ENCODE results near the gene SGIP1.

Gene SGIP1

DNA sequence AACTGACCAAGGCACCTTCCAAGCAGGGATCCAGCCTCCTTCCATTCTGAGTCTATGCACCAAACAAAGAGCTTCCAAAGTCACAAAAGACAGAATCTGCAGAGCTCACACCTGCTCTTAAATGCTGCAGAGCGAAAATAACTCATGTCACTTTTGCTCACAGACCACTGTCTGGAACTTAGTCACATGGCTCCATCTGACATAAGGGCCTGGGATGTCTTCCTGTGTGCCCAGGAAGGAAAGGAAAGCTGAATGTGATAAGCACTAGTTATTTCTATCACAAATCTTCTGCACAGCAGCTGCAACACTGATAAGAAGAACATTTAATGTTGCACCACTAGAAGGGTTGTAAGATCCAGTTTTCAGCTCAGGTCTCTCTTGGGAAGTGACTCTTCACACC, 39.5 kb upstream of the SGIP1 start:
- Histone ChIP-seq H3K9me3 (replicated peaks; ENCODE audit: insufficient read depth, low read length) (no peaks in the 10 kb centered on the region), H3F3A (ENCODE audit: insufficient read depth, low read length) (no peaks in the 10 kb centered on the region), H2AFZ (ENCODE audit: low read length) (no peak overlapping the region), H3K79me2 (ENCODE audit: low read length) (no peaks in the 10 kb centered on the region), H3K27me3 (replicated peaks; ENCODE audit: insufficient read depth, low read length) (no peaks in the 10 kb centered on the region), H3K36me3 (replicated peaks; ENCODE audit: insufficient read depth, low read length) (no peaks in the 10 kb centered on the region), H4K20me1 (ENCODE audit: insufficient read depth, low read length) (no peaks in the 10 kb centered on the region), H3K4me3 (ENCODE audit: low read length) (no peak overlapping the region), H3K4me1 (ENCODE audit: low read length) (peaks cover 8% of the 10 kb centered on the region; the same call in 1 of the 2 replicates), H3K9me2 (replicated peaks; ENCODE audit: insufficient read depth, low read length) (no peaks in the 10 kb centered on the region), H3K27ac (ENCODE audit: low read length) (no peak overlapping the region), H3K4me2 (ENCODE audit: low read depth, low read length) (no peak overlapping the region), H3K9ac (ENCODE audit: low read length) (no peak overlapping the region)
- DNase-seq: no peak
- TF ChIP-seq, protein P1, sequence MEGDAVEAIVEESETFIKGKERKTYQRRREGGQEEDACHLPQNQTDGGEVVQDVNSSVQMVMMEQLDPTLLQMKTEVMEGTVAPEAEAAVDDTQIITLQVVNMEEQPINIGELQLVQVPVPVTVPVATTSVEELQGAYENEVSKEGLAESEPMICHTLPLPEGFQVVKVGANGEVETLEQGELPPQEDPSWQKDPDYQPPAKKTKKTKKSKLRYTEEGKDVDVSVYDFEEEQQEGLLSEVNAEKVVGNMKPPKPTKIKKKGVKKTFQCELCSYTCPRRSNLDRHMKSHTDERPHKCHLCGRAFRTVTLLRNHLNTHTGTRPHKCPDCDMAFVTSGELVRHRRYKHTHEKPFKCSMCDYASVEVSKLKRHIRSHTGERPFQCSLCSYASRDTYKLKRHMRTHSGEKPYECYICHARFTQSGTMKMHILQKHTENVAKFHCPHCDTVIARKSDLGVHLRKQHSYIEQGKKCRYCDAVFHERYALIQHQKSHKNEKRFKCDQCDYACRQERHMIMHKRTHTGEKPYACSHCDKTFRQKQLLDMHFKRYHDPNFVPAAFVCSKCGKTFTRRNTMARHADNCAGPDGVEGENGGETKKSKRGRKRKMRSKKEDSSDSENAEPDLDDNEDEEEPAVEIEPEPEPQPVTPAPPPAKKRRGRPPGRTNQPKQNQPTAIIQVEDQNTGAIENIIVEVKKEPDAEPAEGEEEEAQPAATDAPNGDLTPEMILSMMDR (IDR thresholded peaks at IDR 0.05; ENCODE audit: low read length): no peak
- no peak for TF ChIP-seq EZH2phosphoT487 (IDR thresholded peaks at IDR 0.05; ENCODE audit: low read length)
- no peak for TF ChIP-seq EZH2 (optimal IDR thresholded peaks at IDR 0.05; ENCODE audit: low read depth, low read length)

DNA sequence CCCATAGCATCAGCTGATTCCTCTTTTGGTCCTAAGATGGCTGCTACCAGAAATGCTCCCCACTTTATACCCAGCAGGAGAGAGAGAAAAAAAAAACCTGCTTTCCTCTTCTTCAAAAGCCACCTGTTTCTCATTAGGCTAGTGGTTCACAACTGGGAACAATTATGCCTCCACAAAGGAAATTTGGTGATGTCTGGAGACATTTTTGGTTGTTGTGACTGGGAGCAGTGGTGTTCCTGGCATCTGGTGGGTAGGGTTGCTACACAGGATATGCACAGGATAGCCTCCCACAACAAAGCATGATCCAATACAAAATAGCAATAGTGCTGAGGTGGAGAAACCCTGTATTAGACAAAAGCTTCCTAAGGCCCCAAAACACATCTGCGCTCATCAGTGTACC, 38.5 kb upstream of the SGIP1 start:
- peaks cover under 1% of the 10 kb centered on the region; the same call in 1 of the 2 replicates for H3K4me1 ChIP-seq (ENCODE audit: low read length)
- no peak overlapping the region for H3K4me2 ChIP-seq (ENCODE audit: low read depth, low read length)
- no peak overlapping the region for H2AFZ ChIP-seq (ENCODE audit: low read length)
- H3K36me3 ChIP-seq (replicated peaks; ENCODE audit: insufficient read depth, low read length): no peaks in the 10 kb centered on the region
- H3F3A ChIP-seq (ENCODE audit: insufficient read depth, low read length): no peaks in the 10 kb centered on the region
- no peaks in the 10 kb centered on the region for H4K20me1 ChIP-seq (ENCODE audit: insufficient read depth, low read length)
- H3K27me3 ChIP-seq (replicated peaks; ENCODE audit: insufficient read depth, low read length): no peaks in the 10 kb centered on the region
- no peak for DNase-seq
- no peaks in the 10 kb centered on the region for H3K9me3 ChIP-seq (replicated peaks; ENCODE audit: insufficient read depth, low read length)
- no peak overlapping the region for H3K9ac ChIP-seq (ENCODE audit: low read length)
- H3K27ac ChIP-seq (ENCODE audit: low read length): no peak overlapping the region
- no peak for TF ChIP-seq EZH2phosphoT487 (IDR thresholded peaks at IDR 0.05; ENCODE audit: low read length)
- TF ChIP-seq EZH2 (optimal IDR thresholded peaks at IDR 0.05; ENCODE audit: low read depth, low read length): no peak
- TF ChIP-seq, protein P1 (IDR thresholded peaks at IDR 0.05; ENCODE audit: low read length): no peak
- H3K79me2 ChIP-seq (ENCODE audit: low read length): no peaks in the 10 kb centered on the region
- H3K9me2 ChIP-seq (replicated peaks; ENCODE audit: insufficient read depth, low read length): no peaks in the 10 kb centered on the region
- H3K4me3 ChIP-seq (ENCODE audit: low read length): no peak overlapping the region

DNA sequence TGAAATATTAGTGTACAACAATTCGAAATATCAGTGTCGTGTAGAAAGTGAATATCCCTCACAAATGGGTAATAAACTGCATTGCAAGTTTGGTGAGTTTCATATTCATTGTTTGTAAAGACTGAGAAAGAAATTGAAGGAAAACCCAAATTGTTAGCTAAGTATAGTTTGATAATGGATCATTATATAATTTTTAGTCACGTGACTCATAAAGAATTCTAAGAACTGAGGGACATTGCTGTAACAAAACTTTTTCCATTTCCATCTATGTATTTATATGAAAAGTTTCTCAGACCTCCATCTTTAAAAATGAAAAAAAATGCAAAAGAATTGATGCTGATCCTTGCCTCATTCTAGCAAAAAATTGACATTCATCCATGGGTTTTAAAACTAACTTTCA, 36.0 kb upstream of the SGIP1 start:
- DNase-seq: no peak
- no peak for TF ChIP-seq EZH2 (optimal IDR thresholded peaks at IDR 0.05; ENCODE audit: low read depth, low read length)
- TF ChIP-seq, protein P1 (IDR thresholded peaks at IDR 0.05; ENCODE audit: low read length): no peak
- TF ChIP-seq EZH2phosphoT487 (IDR thresholded peaks at IDR 0.05; ENCODE audit: low read length): no peak

More for the DNA sequence above, 36.0 kb upstream of the SGIP1 start:
- no peak overlapping the region for H3K9ac ChIP-seq (ENCODE audit: low read length)
- no peaks in the 10 kb centered on the region for H3K9me3 ChIP-seq (replicated peaks; ENCODE audit: insufficient read depth, low read length)
- no peak overlapping the region for H3K4me2 ChIP-seq (ENCODE audit: low read depth, low read length)
- H3K27me3 ChIP-seq (replicated peaks; ENCODE audit: insufficient read depth, low read length): no peaks in the 10 kb centered on the region
- no peaks in the 10 kb centered on the region for H3K36me3 ChIP-seq (replicated peaks; ENCODE audit: insufficient read depth, low read length)
- H3F3A ChIP-seq (ENCODE audit: insufficient read depth, low read length): no peaks in the 10 kb centered on the region
- H3K27ac ChIP-seq (ENCODE audit: low read length): no peak overlapping the region
- H2AFZ ChIP-seq (ENCODE audit: low read length): no peak overlapping the region
- H3K4me3 ChIP-seq (ENCODE audit: low read length): no peak overlapping the region
- H4K20me1 ChIP-seq (ENCODE audit: insufficient read depth, low read length): no peaks in the 10 kb centered on the region
- H3K79me2 ChIP-seq (ENCODE audit: low read length): no peaks in the 10 kb centered on the region
- no peaks in the 10 kb centered on the region for H3K9me2 ChIP-seq (replicated peaks; ENCODE audit: insufficient read depth, low read length)
- H3K4me1 ChIP-seq (ENCODE audit: low read length): no peaks in the 10 kb centered on the region
